PC-3 (cell line): ENCODE results near the gene SNAI3. TPM values are rescaled to one million over a fixed set of nuclear protein-coding genes. Genes with fewer than 3 reads are reported as not detected.

ENCODE experiments used
- ATAC-seq: fragments of 200-7000 bp; cut with Tn5 transposase; 2 replicates; pipeline ENCODE4 v1.9.1; 2020; ENCODE audit warnings: mild to moderate bottlenecking, moderate library complexity
- BruUV-seq: library from RNA; stranded (reverse); fragments of 400-500 nt; replicated peaks from 2 replicates; lab custom pipeline; 2021; lab: Mats Ljungman, UMichigan
- CTCF ChIA-PET: fragments of 300-600 bp; sonication (Branson Sonifier 250); formaldehyde crosslinking; loops from one replicate; lab custom pipeline; 2022; ENCODE audit warnings: antibody characterized with exemption; lab: Charles Lee
- POLR2A ChIA-PET: fragments of 300-600 bp; sonication (Branson Sonifier 250); formaldehyde crosslinking; loops from one replicate; lab custom pipeline; 2022; ENCODE audit warnings: antibody characterized with exemption; ENCODE audit not compliant: unreplicated experiment; lab: Charles Lee
- DNase-seq: peaks from one replicate; pipeline ENCODE4 v3.0.0-alpha.2; 2015
- H2AFZ ChIP-seq: fragments of 300-600 bp; sonication (generic); 2 replicates; pipeline ENCODE4 v1.6.0; 2016; ENCODE audit warnings: antibody characterized with exemption, low read length
- H3F3A ChIP-seq: fragments of 300-600 bp; sonication (generic); one replicate; pipeline ENCODE4 v1.6.0; 2017; ENCODE audit warnings: antibody characterized with exemption, low read length, control low read depth, mild to moderate bottlenecking; ENCODE audit not compliant: unreplicated experiment
- H3K27ac ChIP-seq: fragments of 300-600 bp; sonication (generic); 2 replicates; pipeline ENCODE4 v1.5.1; 2016; ENCODE audit warnings: mild to moderate bottlenecking, low read length
- H3K27me3 ChIP-seq: fragments of 300-600 bp; sonication (generic); 2 replicates; pipeline ENCODE4 v1.6.1; 2016; ENCODE audit warnings: low read length, mixed read lengths
- H3K36me3 ChIP-seq: fragments of 300-600 bp; sonication (generic); 2 replicates; pipeline ENCODE4 v1.6.1; 2016; ENCODE audit warnings: low read depth, mixed run types, low read length, mixed read lengths
- H3K4me1 ChIP-seq: fragments of 300-600 bp; sonication (generic); 2 replicates; pipeline ENCODE4 v1.5.1; 2016; ENCODE audit warnings: low read length; ENCODE audit not compliant: insufficient read depth
- H3K4me2 ChIP-seq: fragments of 300-600 bp; sonication (generic); 2 replicates; pipeline ENCODE4 v1.6.0; 2016; ENCODE audit warnings: low read length
- H3K4me3 ChIP-seq: fragments of 300-600 bp; sonication (generic); 2 replicates; pipeline ENCODE4 v1.5.1; 2016; ENCODE audit warnings: mild to moderate bottlenecking, low read length, mixed read lengths
- H3K79me2 ChIP-seq: fragments of 300-600 bp; sonication (generic); 2 replicates; pipeline ENCODE4 v1.6.1; 2017; ENCODE audit warnings: low read length, mixed read lengths
- H3K9ac ChIP-seq: fragments of 300-600 bp; sonication (generic); 2 replicates; pipeline ENCODE4 v1.6.0; 2016; ENCODE audit warnings: mild to moderate bottlenecking, low read length
- H3K9me2 ChIP-seq: fragments of 300-600 bp; sonication (generic); replicated peaks from 2 replicates; pipeline ENCODE4 v1.6.1; 2016; ENCODE audit warnings: mixed run types, low read length, mixed read lengths
- H3K9me3 ChIP-seq: fragments of 300-600 bp; sonication (generic); 2 replicates; pipeline ENCODE4 v1.6.1; 2016; ENCODE audit warnings: low read length, mixed read lengths
- H4K20me1 ChIP-seq: fragments of 300-600 bp; sonication (generic); 2 replicates; pipeline ENCODE4 v1.6.1; 2016; ENCODE audit warnings: low read length, mixed read lengths
- EZH2 ChIP-seq: fragments of 300-600 bp; sonication (generic); IDR thresholded peaks from one replicate; pipeline ENCODE4 v1.6.1; 2017; ENCODE audit warnings: antibody characterized with exemption, mild to moderate bottlenecking, low read length; ENCODE audit not compliant: unreplicated experiment
- EZH2phosphoT487 ChIP-seq: fragments of 300-600 bp; sonication (generic); IDR thresholded peaks from 2 replicates; pipeline ENCODE4 v1.6.1; 2018; ENCODE audit warnings: mild to moderate bottlenecking, antibody characterized with exemption, low read length, borderline replicate concordance
- intact Hi-C: fragments of 100-400 bp; cut with micrococcal nuclease; formaldehyde crosslinking; loops from 2 replicates; pipeline ENCODE4 v1.9.0; 2023
- total RNA-seq: library from RNA; depleted of rRNA; stranded (reverse); fragments of >200 nt; gene quantifications from 2 replicates; pipeline ENCODE4 v1.2.3, GENCODE V29; 2014
- TF ChIP-seq, protein P1 (sequence below): fragments of 300-600 bp; sonication (generic); conservative IDR thresholded peaks from 2 replicates; pipeline ENCODE4 v1.5.1; 2017; ENCODE audit warnings: antibody characterized with exemption, low read depth, mild to moderate bottlenecking, low read length

Gene SNAI3
- total RNA-seq, 1 experiment from 2014 or later: 0.22 TPM

DNA sequence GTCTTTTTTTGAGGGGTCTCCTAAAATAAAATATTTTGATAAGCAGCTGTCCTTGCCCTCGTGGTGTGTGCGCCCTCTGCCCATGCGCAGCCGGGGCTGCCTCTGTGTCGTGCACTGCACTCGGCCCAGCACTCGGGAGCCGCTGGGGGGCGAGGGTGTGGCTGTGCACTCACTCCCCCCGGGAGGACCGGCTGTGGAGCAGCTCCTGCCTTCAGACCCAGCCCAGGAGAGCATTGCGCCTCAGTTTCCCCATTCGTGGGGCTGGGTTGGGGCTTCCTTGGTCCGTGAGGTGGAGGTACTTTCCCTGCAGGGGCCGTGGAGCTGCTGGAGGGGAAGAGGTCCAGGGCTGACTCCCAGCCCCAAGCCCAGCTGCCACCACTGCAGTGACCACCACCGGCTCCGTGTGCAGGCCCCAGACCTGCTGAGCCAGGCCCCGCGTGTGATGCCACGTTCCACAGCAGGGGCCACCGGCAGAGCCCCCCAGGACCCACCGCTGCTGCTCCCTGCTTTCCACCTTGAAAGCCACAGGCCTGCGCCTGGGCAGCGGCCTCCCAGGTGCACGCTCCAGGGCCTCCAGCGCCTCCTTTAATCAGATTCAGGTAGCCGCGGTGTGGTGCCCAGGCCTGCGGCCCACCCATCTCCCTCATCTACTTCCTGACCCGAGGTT is 54.3 kb downstream of the SNAI3 start:
- CTCF ChIA-PET: no interaction called here
- H3K4me2 ChIP-seq: no peak overlapping the region
- no peak for ATAC-seq

DNA sequence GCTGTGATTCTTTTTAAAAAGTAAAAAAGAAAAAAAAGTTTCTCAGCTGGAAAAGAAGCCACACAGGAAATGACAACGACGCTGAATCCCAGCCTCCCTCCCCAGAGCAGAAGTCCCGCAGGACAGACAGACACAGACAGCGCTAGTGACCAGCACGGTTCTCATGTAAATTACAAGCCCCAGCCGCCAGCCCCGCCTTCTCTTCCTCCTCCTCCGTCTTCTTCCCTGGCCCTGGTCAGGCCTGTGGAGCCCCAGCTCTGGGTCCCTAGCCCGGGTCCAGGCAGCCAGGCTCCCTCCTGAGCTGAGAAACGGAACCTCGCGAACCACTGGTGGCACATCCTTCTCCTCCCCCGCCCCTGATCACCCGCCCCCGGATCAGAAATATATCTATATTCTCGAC is 54.9 kb downstream of the SNAI3 start:
- Histone ChIP-seq H3K4me3 (no peak overlapping the region), H3F3A (no peaks in the 10 kb centered on the region), H3K9me3 (no peaks in the 10 kb centered on the region), H3K4me2 (no peak overlapping the region), H3K27ac (no peak overlapping the region), H3K36me3 (no peaks in the 10 kb centered on the region), H4K20me1 (no peaks in the 10 kb centered on the region), H3K9me2 (no peaks in the 10 kb centered on the region), H3K4me1 (no peaks in the 10 kb centered on the region), H2AFZ (no peak overlapping the region), H3K9ac (no peak overlapping the region), H3K27me3 (no peaks in the 10 kb centered on the region), H3K79me2 (no peaks in the 10 kb centered on the region)
- ATAC-seq: no peak
- no peak for TF ChIP-seq EZH2phosphoT487
- TF ChIP-seq, protein P1, sequence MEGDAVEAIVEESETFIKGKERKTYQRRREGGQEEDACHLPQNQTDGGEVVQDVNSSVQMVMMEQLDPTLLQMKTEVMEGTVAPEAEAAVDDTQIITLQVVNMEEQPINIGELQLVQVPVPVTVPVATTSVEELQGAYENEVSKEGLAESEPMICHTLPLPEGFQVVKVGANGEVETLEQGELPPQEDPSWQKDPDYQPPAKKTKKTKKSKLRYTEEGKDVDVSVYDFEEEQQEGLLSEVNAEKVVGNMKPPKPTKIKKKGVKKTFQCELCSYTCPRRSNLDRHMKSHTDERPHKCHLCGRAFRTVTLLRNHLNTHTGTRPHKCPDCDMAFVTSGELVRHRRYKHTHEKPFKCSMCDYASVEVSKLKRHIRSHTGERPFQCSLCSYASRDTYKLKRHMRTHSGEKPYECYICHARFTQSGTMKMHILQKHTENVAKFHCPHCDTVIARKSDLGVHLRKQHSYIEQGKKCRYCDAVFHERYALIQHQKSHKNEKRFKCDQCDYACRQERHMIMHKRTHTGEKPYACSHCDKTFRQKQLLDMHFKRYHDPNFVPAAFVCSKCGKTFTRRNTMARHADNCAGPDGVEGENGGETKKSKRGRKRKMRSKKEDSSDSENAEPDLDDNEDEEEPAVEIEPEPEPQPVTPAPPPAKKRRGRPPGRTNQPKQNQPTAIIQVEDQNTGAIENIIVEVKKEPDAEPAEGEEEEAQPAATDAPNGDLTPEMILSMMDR: no peak
- no peak for TF ChIP-seq EZH2
- ChIA-PET CTCF (no interaction called here), POLR2A (no interaction called here)
- intact Hi-C loops: no loop called here
- TSS peak; percentile 41 for BruUV-seq
- DNase-seq: no peak

More for the DNA sequence above, 54.3 kb downstream of the SNAI3 start:
- Histone ChIP-seq H3K4me1 (no peaks in the 10 kb centered on the region), H3K27ac (no peak overlapping the region), H3K9me2 (no peaks in the 10 kb centered on the region), H3K79me2 (no peaks in the 10 kb centered on the region), H2AFZ (no peak overlapping the region), H3F3A (no peaks in the 10 kb centered on the region), H3K4me3 (no peak overlapping the region), H3K27me3 (no peaks in the 10 kb centered on the region), H3K9me3 (no peaks in the 10 kb centered on the region), H3K36me3 (no peaks in the 10 kb centered on the region), H3K9ac (no peak overlapping the region), H4K20me1 (no peaks in the 10 kb centered on the region)
- intact Hi-C loops: no loop called here
- no peak for DNase-seq
- TF ChIP-seq, protein P1: no peak
- no peak for TF ChIP-seq EZH2phosphoT487
- no peak for TF ChIP-seq EZH2
- no TSS peak for BruUV-seq
- POLR2A ChIA-PET: no interaction called here

DNA sequence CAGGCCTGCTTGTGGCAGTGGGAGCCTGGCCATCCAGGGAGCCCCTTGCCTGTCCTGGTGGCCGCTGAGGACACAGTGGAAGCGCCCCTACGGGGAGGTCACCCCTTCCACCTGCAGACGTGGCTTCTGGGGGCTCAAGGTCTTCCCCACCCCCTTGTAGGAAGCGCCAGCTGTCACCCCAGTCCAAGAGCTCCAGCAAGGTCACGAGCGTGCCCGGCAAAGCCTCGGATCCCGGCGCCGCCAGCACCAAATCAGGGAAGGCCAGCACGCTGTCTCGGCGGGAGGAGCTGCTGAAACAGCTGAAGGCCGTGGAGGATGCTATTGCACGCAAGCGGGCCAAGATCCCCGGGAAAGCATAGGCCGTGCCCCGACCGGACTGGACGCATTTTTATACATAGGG is 55.4 kb downstream of the SNAI3 start:
- Histone ChIP-seq H4K20me1 (no peaks in the 10 kb centered on the region), H3K4me3 (no peak overlapping the region), H3K9me3 (no peaks in the 10 kb centered on the region), H3K4me1 (no peaks in the 10 kb centered on the region), H3F3A (no peaks in the 10 kb centered on the region), H3K4me2 (no peak overlapping the region), H2AFZ (no peak overlapping the region), H3K79me2 (no peaks in the 10 kb centered on the region), H3K9ac (no peak overlapping the region), H3K27ac (no peak overlapping the region), H3K9me2 (no peaks in the 10 kb centered on the region), H3K27me3 (no peaks in the 10 kb centered on the region), H3K36me3 (no peaks in the 10 kb centered on the region)
- intact Hi-C loops: no loop called here
- DNase-seq (no peak), ATAC-seq (no peak)
- TF ChIP-seq, protein P1: no peak
- no peak for TF ChIP-seq EZH2phosphoT487
- no peak for TF ChIP-seq EZH2
- ChIA-PET CTCF (no interaction called here), POLR2A (no interaction called here)
- BruUV-seq: no TSS peak
